Endothelial cell of umbilical vein (primary cell): ENCODE data around the gene PCDHA10. TPM values are rescaled to one million over a fixed set of nuclear protein-coding genes. Genes with fewer than 3 reads are reported as not detected.
"Not testable (repeated sequence)": the region's sequence is repeated elsewhere in the genome, so short reads cannot be mapped to it uniquely, and the experiment has no call there.

ENCODE experiments used
- BruUV-seq: library from RNA; stranded (reverse); fragments of 400-500 nt; replicated peaks from 2 replicates; lab custom pipeline; 2021; lab: Mats Ljungman, UMichigan
- CTCF ChIA-PET: fragments of 300-600, 350-600 bp; sonication (Branson Sonifier 250); formaldehyde crosslinking; loops from one replicate; lab custom pipeline; 2021; ENCODE audit warnings: antibody characterized with exemption, inconsistent platforms; lab: Charles Lee
- POLR2A ChIA-PET: fragments of 300-600, 350-600 bp; sonication (Branson Sonifier 250); formaldehyde crosslinking; loops from one replicate; lab custom pipeline; 2021; ENCODE audit warnings: antibody characterized with exemption, inconsistent platforms; lab: Charles Lee
- DNase-seq: peaks from one replicate; pipeline ENCODE4 v3.0.0-alpha.2; 2011; ENCODE audit warnings: low read depth, low spot score
- FAIRE-seq: peaks from 2 replicates; lab custom pipeline; 2011; peaks lifted over from hg19 to GRCh38; lab: Jason Lieb, UNC
- H2AFZ ChIP-seq: 2 replicates; pipeline ENCODE4 v1.6.0; 2012; ENCODE audit warnings: low read depth, low read length, control low read depth, inconsistent platforms
- H3K27ac ChIP-seq: 2 replicates; pipeline ENCODE4 v1.5.1; 2011; ENCODE audit warnings: low read depth, mild to moderate bottlenecking, control low read depth, low read length, moderate library complexity; ENCODE audit not compliant: insufficient read depth
- H3K27me3 ChIP-seq, 2 experiments: 2 replicates each; pipeline versions ENCODE4 v1.6.0 to v1.6.1; 2011; ENCODE audit warnings: low read length in 2 of 2, mixed read lengths in 1 of 2; ENCODE audit not compliant: control insufficient read depth in 2 of 2, insufficient read depth in 2 of 2
- H3K36me3 ChIP-seq, 2 experiments: 2 replicates in 1 of 2; 3 replicates in 1 of 2; pipeline ENCODE4 v1.5.1; 2011; ENCODE audit warnings: low read length in 2 of 2, mild to moderate bottlenecking in 1 of 2, moderate library complexity in 1 of 2; ENCODE audit not compliant: control insufficient read depth in 2 of 2, insufficient read depth in 2 of 2; ENCODE audit errors: extremely low read depth in 1 of 2
- H3K4me1 ChIP-seq: 3 replicates; pipeline ENCODE4 v1.5.1; 2011; ENCODE audit warnings: mild to moderate bottlenecking, low read length; ENCODE audit not compliant: control insufficient read depth, insufficient read depth; ENCODE audit errors: extremely low read depth
- H3K4me2 ChIP-seq: 2 replicates; pipeline ENCODE4 v1.6.1; 2011; ENCODE audit warnings: low read length, control low read depth, mixed read lengths; ENCODE audit not compliant: insufficient read depth
- H3K4me3 ChIP-seq, 3 experiments: fragments of 200-600 bp in 1 of 3; sonication (generic), shearing (Covaris generic) in 1 of 3; replicated peaks in 1 of 3; 2 replicates each; pipeline ENCODE4 v1.5.1; 2011 to 2016; ENCODE audit warnings: control low read depth in 3 of 3, low read length in 3 of 3, mild to moderate bottlenecking in 2 of 3, inconsistent platforms in 1 of 3, low read depth in 1 of 3, moderate library complexity in 1 of 3; ENCODE audit not compliant: insufficient read depth in 1 of 3
- H3K79me2 ChIP-seq: 2 replicates; pipeline ENCODE4 v1.6.0; 2012; ENCODE audit warnings: low read length, inconsistent platforms; ENCODE audit not compliant: control insufficient read depth, insufficient read depth
- H3K9ac ChIP-seq: replicated peaks from 2 replicates; pipeline ENCODE3; 2011; ENCODE audit warnings: low read length, control low read depth; ENCODE audit not compliant: insufficient read depth; ENCODE audit errors: extremely low read depth
- H3K9me1 ChIP-seq: replicated peaks from 3 replicates; pipeline ENCODE4 v1.6.0; 2011; ENCODE audit warnings: mild to moderate bottlenecking, low read length; ENCODE audit not compliant: control insufficient read depth, insufficient read depth; ENCODE audit errors: extremely low read depth
- H3K9me3 ChIP-seq: replicated peaks from 2 replicates; pipeline ENCODE4 v1.5.1; 2012; ENCODE audit warnings: low read length, inconsistent platforms; ENCODE audit not compliant: control insufficient read depth, insufficient read depth
- H4K20me1 ChIP-seq: replicated peaks from 2 replicates; pipeline ENCODE3; 2011; ENCODE audit warnings: mild to moderate bottlenecking, low read length; ENCODE audit not compliant: control insufficient read depth, insufficient read depth; ENCODE audit errors: extremely low read depth
- CTCF ChIP-seq, 2 donors: IDR thresholded peaks; 1 replicate in 1 of 2; 2 replicates in 1 of 2; pipeline ENCODE4 v1.5.1; 2011; ENCODE audit warnings: low read length in 2 of 2, mild to moderate bottlenecking in 2 of 2, moderate library complexity in 2 of 2, control low read depth in 1 of 2, inconsistent platforms in 1 of 2, low read depth in 1 of 2; ENCODE audit not compliant: insufficient read depth in 1 of 2; ENCODE audit errors: extremely low read depth in 1 of 2
- EZH2 ChIP-seq: IDR thresholded peaks from 2 replicates; pipeline ENCODE4 v1.6.1; 2012; ENCODE audit warnings: borderline replicate concordance, low read depth, mild to moderate bottlenecking, moderate library complexity, low read length, inconsistent platforms; ENCODE audit not compliant: severe bottlenecking
- FOS ChIP-seq: IDR thresholded peaks from 2 replicates; pipeline ENCODE4 v1.6.1; 2011; ENCODE audit warnings: mild to moderate bottlenecking, low read length, moderate library complexity, borderline replicate concordance; ENCODE audit not compliant: insufficient read depth
- GATA2 ChIP-seq: IDR thresholded peaks from 2 replicates; pipeline ENCODE4 v1.7.0; 2011; ENCODE audit warnings: low read depth, mild to moderate bottlenecking, moderate library complexity, mixed read lengths, low read length; ENCODE audit not compliant: insufficient read length, insufficient read depth
- JUN ChIP-seq: IDR thresholded peaks from 2 replicates; pipeline ENCODE4 v1.6.1; 2011; ENCODE audit warnings: borderline replicate concordance, low read depth; ENCODE audit not compliant: insufficient read length, insufficient read depth
- MAX ChIP-seq: IDR thresholded peaks from 2 replicates; pipeline ENCODE4 v1.6.1; 2011; ENCODE audit not compliant: insufficient read depth, insufficient read length
- MYC ChIP-seq: IDR thresholded peaks from one replicate; pipeline ENCODE4 v1.6.1; 2011; ENCODE audit warnings: mild to moderate bottlenecking, low read depth, low read length
- POLR2A ChIP-seq: IDR thresholded peaks from 2 replicates; pipeline ENCODE4 v1.6.1; 2012; ENCODE audit warnings: low read depth, mild to moderate bottlenecking, control low read depth, low read length
- POLR2AphosphoS5 ChIP-seq: IDR thresholded peaks from 2 replicates; pipeline ENCODE4 v1.6.1; 2012; ENCODE audit warnings: low read depth, mild to moderate bottlenecking, control low read depth, low read length, moderate library complexity; ENCODE audit not compliant: insufficient read depth
- dilution Hi-C: fragments of 300-500 bp; cut with MboI; formaldehyde crosslinking; loops from one replicate; pipeline ENCODE4 v1.15.0; 2019; ENCODE audit warnings: low sequenced_read_pairs; ENCODE audit not compliant: extremely low pct_ligation_motif_present
- intact Hi-C: fragments of 100-400 bp; cut with micrococcal nuclease; formaldehyde crosslinking; loops from one replicate; pipeline ENCODE4 v1.10.0; 2022
- polyA plus RNA-seq, 4 experiments: library from polyadenylated mRNA; depleted of rRNA in 3 of 4; stranded (reverse) in 3 of 4; unstranded in 1 of 4; fragments of >200 nt; gene quantifications; 2 replicates each; pipeline versions ENCODE4 v1.2.1 to v1.2.3, GENCODE V29; 2011 to 2012; ENCODE audit warnings: missing spikeins in 1 of 4
- total RNA-seq: library from RNA; stranded (reverse); gene quantifications from 2 replicates; pipeline ENCODE4 v1.2.3, GENCODE V29; 2021

The PCDHA10 gene
- total and polyA plus RNA-seq, 2 donors (not counting 3 experiments of a cell fraction or from before 2014, with no cell fraction given): 0.11 to 0.18 TPM

- POLR2A ChIA-PET, H2AFZ ChIP-seq, H3K4me3 ChIP-seq, dilution Hi-C loops, DNase-seq, H3K9ac ChIP-seq, H3K79me2 ChIP-seq, H3K9me3 ChIP-seq, CTCF ChIA-PET, BruUV-seq, H3K27me3 ChIP-seq, H3K27ac ChIP-seq, H3K36me3 ChIP-seq, FAIRE-seq, H4K20me1 ChIP-seq, H3K4me2 ChIP-seq, H3K4me1 ChIP-seq, H3K9me1 ChIP-seq, intact Hi-C loops: not testable (repeated sequence)
Measured at GRCh38 chr5:140849831-140850634, 5.7 kb upstream of the PCDHA10 start.

- POLR2A ChIA-PET: no interaction called here
- intact Hi-C loops: no loop called here
Measured at GRCh38 chr5:140857177-140857986, 1.7 kb downstream of the PCDHA10 start.

More at GRCh38 chr5:140857177-140857986, 1.7 kb downstream of the PCDHA10 start:
- Histone ChIP-seq H3K4me3 (no peak overlapping the region), H3K79me2 (no peaks in the 10 kb centered on the region), H4K20me1 (no peaks in the 10 kb centered on the region), H3K9me1 (no peaks in the 10 kb centered on the region), H3K27ac (no peak overlapping the region), H3K9ac (no peak overlapping the region), H3K9me3 (no peaks in the 10 kb centered on the region), H3K4me2 (no peak overlapping the region), H2AFZ (no peak overlapping the region), H3K36me3 (no peaks in the 10 kb centered on the region), H3K27me3 (no peaks in the 10 kb centered on the region), H3K4me1 (no peaks in the 10 kb centered on the region)
- FAIRE-seq (no peak), DNase-seq (no peak)
- dilution Hi-C loops: no loop called here
- BruUV-seq: no TSS peak
- CTCF ChIA-PET: interaction anchor here (1.7 kb wide), 1 partner anchor 12 kb away, joined by 5 read pairs; no protein-coding TSS in a partner anchor
- TF ChIP-seq MYC: no peak
- TF ChIP-seq POLR2AphosphoS5: no peak
- no peak for TF ChIP-seq FOS
- no peak for TF ChIP-seq MAX
- no peak for TF ChIP-seq JUN
- no peak for TF ChIP-seq CTCF (IDR thresholded peaks at IDR 0.05; ENCODE audit: extremely low read depth in 1 of 2, insufficient read depth in 1 of 2, low read depth in 1 of 2, low read length in 2 of 2)
- TF ChIP-seq POLR2A: no peak
- no peak for TF ChIP-seq EZH2
- no peak for TF ChIP-seq GATA2
